MV-4-11 (cell line): ENCODE results near the gene ICAM4.
"Not testable (repeated sequence)": the region's sequence is repeated elsewhere in the genome, so short reads cannot be mapped to it uniquely, and the experiment has no call there.

Experiments used
- DNase-seq: peaks from one replicate; lab custom pipeline; 2025; lab: John Stamatoyannopoulos, UW

Gene ICAM4

DNA sequence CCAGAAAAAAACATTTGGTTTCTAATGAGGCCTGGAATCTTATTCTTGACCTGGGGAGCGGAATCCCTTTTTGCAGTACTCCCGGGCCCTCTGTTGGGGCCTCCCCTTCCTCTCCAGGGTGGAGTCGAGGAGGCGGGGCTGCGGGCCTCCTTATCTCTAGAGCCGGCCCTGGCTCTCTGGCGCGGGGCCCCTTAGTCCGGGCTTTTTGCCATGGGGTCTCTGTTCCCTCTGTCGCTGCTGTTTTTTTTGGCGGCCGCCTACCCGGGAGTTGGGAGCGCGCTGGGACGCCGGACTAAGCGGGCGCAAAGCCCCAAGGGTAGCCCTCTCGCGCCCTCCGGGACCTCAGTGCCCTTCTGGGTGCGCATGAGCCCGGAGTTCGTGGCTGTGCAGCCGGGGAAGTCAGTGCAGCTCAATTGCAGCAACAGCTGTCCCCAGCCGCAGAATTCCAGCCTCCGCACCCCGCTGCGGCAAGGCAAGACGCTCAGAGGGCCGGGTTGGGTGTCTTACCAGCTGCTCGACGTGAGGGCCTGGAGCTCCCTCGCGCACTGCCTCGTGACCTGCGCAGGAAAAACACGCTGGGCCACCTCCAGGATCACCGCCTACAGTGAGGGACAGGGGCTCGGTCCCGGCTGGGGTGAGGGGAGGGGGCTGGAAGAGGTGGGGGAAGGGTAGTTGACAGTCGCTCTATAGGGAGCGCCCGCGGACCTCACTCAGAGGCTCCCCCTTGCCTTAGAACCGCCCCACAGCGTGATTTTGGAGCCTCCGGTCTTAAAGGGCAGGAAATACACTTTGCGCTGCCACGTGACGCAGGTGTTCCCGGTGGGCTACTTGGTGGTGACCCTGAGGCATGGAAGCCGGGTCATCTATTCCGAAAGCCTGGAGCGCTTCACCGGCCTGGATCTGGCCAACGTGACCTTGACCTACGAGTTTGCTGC, at the start of gene ICAM4:
Gene ICAM4, plus strand, starts transcription at position 153 of the 935 bp plus-strand sequence. Its CDS starts 58 bp downstream, at position 211.
- peak; percentile 91 for DNase-seq

DNA sequence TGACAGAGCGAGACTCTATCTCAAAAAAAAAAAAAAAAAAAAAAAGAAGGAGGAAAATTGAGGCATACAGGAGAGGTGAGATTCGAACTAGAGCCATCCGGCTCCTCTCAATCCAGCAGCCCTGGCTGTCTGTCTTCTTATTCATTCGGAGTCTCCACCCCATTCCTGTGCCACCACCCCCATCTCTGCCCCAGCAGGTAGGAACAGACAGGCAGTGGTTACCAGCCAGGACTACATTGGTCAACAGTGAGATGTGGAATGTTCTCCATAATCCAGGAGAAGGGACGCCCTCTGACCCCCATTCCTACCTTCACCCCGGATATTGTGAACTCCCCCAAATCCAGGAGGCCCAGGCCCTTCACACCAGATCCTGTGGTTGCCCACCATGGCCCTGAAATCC, 49.1 kb upstream of the ICAM4 start:
- no peak for DNase-seq

DNA sequence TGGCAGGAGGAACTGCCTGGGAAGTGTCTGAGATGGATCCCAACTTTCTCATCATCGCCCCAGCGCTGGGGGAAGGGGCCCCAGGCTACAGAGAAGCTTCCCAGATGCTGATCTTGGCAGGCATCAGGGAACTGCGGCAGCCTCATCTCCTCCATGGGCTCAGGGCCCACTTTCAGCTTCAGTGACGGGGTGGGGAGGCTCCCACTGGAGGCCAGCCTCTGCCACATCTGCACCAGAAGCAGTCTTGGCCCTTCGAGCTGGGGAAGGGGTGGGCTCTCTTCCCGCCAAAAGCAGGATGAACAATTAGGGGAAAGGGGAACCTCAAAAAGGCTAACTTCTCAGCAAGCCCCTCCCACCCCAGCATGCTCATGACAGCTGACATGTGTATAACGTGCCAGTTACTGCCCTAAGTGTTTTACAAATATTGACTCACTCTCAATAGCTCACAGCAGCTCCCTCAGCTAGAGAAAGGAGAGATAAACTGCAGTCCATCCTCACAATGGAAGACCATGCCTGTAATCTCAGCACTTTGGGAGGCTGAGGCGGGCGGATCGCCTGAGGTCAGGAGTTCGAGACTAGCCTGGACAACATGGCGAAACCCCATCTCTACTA, 48.5 kb upstream of the ICAM4 start:
- no peak for DNase-seq

DNA sequence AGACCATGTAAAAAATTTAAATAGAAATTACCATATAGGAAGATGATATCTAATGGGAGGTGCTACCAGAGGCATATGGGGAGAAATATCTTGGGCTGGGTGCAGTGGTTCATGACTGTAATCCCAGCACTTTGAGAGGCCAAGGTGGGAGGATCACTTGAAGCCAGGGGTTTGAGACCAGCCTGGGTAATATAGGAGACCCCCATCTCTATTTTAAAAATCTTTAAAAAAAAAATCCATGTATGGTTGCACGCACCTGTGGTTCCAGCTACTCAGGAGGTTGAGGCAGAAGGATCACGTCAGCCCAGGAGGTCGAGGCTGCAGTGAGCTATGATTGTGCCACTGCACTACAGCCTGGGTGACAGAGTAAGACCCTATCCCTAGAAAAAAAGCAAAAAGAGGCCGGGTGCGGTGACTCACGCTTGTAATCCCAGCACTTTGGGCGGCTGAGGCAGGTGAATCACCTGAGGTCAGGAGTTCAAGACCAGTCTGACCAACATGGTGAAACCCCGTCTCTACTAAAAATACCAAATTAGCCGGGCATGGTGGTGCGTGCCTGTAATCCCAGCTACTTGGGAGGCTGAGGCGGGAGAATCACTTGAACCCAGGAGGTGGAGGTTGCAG, 44.8 kb upstream of the ICAM4 start:
- not testable (repeated sequence) for DNase-seq

- no peak for DNase-seq
Measured at GRCh38 chr19:10243606-10244005, 43.1 kb upstream of the ICAM4 start.

DNA sequence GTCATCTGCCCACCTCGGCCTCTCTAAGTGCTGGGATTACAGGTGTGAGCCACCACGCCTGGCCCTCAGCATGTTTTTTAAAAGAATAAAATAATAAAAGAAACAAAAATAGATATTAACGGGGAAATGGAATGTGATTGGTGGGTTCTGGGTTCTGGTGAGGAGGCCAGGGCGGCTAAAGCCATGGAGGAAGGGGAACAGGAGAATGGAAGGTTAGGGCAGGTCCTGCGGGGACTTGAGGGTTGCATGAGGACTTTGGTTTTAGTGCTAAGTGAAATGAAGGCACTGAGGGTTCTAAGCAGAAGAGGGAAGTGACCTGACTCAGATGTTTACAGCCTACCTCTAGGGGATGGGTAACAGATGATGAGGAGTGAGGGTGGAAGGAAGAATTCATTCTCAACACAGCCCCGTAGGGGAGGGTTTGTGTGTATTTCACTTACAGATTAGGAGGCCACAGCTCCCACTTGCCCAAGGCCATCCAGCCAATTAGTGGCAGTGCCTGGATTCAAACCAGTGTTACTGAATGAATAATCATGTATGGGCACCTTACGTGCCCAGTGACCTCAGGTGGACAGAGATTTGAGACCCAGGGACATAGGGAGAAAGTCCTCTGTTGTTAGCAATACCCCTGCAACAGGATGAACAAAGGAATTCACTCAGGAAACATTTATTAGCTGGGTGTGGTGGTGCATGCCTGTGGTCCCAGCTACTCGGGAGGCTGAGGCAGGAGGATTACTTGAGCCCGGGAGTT, 41.4 kb upstream of the ICAM4 start:
- no peak for DNase-seq

GRCh38 chr19:10246511-10246910, 40.2 kb upstream of the ICAM4 start:
- no peak for DNase-seq

GRCh38 chr19:10251792-10252694, 34.7 kb upstream of the ICAM4 start, which contains the start of gene MRPL4:
TSS of gene MRPL4 (plus strand) at chr19:10252214. CDS start at chr19:10252254, 40 bp downstream.
- DNase-seq: peak; percentile 100

- no peak for DNase-seq
Measured at GRCh38 chr19:10252707-10253106, 34.0 kb upstream of the ICAM4 start.

DNA sequence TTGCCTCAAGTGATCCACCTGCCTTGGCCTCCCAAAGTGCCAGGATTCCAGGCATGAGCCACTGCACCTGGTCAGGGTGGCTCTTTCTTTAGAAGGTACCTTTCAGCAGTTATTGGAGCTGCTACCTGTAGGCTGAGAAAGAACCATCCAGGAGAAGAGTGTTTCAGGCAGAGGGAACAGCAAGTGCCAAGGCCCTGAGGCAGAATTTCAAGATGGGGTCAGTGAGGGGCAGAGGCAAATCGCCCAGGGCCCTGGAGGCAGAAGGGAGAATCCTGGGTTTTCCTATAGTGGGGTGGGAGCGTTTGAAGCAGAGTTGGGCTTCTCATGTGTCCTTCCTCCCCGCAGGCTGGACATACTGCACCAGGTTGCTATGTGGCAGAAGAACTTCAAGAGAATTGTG, 32.5 kb upstream of the ICAM4 start:
- DNase-seq: no peak

GRCh38 chr19:10255358-10255757, 31.4 kb upstream of the ICAM4 start:
- DNase-seq: no peak

GRCh38 chr19:10256551-10256950, 30.2 kb upstream of the ICAM4 start:
- no peak for DNase-seq

GRCh38 chr19:10256970-10257615, 29.7 kb upstream of the ICAM4 start:
- DNase-seq: no peak

GRCh38 chr19:10258080-10258710, 28.6 kb upstream of the ICAM4 start:
- DNase-seq: no peak

- DNase-seq: peak; percentile 83
Measured at GRCh38 chr19:10259162-10259905, 27.4 kb upstream of the ICAM4 start.

- no peak for DNase-seq
Measured at GRCh38 chr19:10260141-10260584, 26.6 kb upstream of the ICAM4 start.

DNA sequence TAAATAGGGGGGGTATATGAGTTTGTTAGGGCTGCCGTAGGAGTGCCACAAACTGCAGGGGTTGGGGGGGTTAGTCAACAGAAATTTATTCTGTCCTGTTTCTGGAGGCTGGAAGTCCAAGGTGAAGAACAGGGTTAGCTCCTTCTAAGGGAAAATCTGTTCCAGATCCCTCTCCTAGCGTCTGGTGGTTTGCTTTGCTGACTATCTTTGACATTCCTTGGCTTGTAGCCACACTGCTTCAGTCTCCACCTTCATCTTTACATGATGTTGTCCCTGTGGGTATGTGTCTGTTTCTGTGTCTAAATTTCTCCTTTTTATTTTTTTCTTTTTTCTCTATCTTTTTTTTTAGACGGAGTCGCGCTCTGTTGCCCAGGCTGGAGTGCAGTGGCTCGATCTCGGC, 24.0 kb upstream of the ICAM4 start:
- no peak for DNase-seq

DNA sequence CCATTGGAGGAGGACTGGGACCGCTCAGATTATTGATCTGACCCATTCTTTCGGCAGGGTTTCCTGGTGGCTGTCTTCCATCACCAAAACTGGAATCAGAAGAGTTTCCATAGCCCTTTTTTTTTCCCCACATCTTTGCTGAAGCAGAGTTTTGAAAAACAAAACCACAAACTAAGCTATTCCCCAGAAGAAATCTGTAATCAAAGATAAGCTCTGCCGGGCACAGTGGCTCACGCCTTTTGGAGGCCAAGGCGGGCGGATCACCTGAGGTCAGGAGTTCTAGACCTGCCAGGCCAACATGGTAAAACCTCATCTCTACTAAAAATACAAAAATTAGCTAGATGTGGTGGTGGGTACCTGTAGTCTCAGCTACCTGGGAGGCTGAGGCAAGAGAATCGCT, 20.0 kb upstream of the ICAM4 start:
- DNase-seq: no peak

DNA sequence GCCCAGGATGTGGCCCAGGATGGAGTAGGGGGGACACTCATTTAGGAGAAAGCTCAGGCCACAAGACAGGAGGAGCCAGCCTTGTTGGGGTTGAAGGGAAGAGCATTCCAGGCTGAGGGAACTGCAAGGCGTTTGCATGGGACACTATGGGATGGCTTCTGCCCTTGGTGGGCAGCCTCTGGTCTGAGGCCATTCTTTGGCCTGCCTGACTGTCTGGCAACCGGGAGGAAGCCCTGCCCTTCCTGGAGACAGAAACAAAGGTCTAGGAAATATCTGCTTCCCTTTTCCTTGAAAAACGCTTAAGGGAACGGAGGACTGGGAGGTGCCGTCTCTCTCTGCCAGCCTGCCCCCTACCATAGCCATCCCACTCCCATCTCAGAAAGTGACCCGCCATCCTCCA, 18.7 kb upstream of the ICAM4 start:
- DNase-seq: no peak
